Keratinocyte (primary cell): ENCODE results near the gene LYPD5.

Experiments used
- EZH2 ChIP-seq: IDR thresholded peaks from one replicate; pipeline ENCODE4 v1.6.1; 2012; ENCODE audit warnings: inconsistent platforms, mild to moderate bottlenecking, low read length, moderate library complexity
- TF ChIP-seq, protein P1 (sequence below), 3 experiments: IDR thresholded peaks in 1 of 3; conservative IDR thresholded peaks in 1 of 3; optimal IDR thresholded peaks in 1 of 3; 2 replicates in 2 of 3; 3 replicates in 1 of 3; pipeline versions ENCODE3 to v1.5.1; 2011; ENCODE audit warnings: low read length in 3 of 3, mild to moderate bottlenecking in 3 of 3, moderate library complexity in 2 of 3, control low read depth in 1 of 3, inconsistent platforms in 1 of 3; ENCODE audit not compliant: insufficient read depth in 2 of 3; ENCODE audit errors: extremely low read depth in 1 of 3

DNA sequence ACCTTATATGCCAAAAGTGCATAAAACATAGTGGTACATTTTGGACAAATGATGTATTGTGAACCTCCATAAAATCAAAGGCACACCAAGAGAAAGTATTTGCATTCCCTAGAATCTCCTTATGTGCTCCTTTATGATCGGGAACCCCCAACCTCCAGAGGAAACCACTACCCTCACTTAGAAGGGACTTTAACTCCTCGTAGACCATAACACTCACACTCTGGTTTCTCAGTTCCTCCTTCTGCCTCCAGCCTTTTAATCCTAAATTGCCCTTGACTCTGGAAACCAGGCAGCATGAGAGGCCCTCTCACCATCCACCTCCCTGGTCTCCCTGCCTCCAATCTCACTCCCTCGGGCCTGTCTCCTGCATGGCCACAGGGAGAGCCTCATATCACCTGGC, 11.7 kb downstream of the LYPD5 start:
- TF ChIP-seq, protein P1, sequence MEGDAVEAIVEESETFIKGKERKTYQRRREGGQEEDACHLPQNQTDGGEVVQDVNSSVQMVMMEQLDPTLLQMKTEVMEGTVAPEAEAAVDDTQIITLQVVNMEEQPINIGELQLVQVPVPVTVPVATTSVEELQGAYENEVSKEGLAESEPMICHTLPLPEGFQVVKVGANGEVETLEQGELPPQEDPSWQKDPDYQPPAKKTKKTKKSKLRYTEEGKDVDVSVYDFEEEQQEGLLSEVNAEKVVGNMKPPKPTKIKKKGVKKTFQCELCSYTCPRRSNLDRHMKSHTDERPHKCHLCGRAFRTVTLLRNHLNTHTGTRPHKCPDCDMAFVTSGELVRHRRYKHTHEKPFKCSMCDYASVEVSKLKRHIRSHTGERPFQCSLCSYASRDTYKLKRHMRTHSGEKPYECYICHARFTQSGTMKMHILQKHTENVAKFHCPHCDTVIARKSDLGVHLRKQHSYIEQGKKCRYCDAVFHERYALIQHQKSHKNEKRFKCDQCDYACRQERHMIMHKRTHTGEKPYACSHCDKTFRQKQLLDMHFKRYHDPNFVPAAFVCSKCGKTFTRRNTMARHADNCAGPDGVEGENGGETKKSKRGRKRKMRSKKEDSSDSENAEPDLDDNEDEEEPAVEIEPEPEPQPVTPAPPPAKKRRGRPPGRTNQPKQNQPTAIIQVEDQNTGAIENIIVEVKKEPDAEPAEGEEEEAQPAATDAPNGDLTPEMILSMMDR (optimal IDR thresholded peaks at IDR 0.05 in 1 of 3, IDR thresholded peaks at IDR 0.05 in 1 of 3, conservative IDR thresholded peaks at IDR 0.05 in 1 of 3; ENCODE audit: extremely low read depth in 1 of 3, insufficient read depth in 2 of 3, low read length in 3 of 3) = no peak
- TF ChIP-seq EZH2 = no peak
